Uterus (tissue), 2 donors: ENCODE data around the gene TWNK.

ENCODE experiments used
- CTCF ChIP-seq, 4 experiments: fragments of 200-600 bp in 2 of 4; fragments of 450-650 bp in 2 of 4; sonication (generic) in 2 of 4; IDR thresholded peaks; one replicate each; pipeline ENCODE4 v1.5.1; 2016 to 2019; ENCODE audit warnings: antibody characterized with exemption in 4 of 4, mild to moderate bottlenecking in 2 of 4, moderate library complexity in 1 of 4
- POLR2A ChIP-seq, 2 donors: fragments of 450-650 bp; IDR thresholded peaks; one replicate each; pipeline ENCODE4 v1.6.1; 2016; ENCODE audit warnings: antibody characterized with exemption in 2 of 2, mild to moderate bottlenecking in 1 of 2, moderate library complexity in 1 of 2

- no peak for TF ChIP-seq CTCF (IDR thresholded peaks at IDR 0.05)
- TF ChIP-seq POLR2A (IDR thresholded peaks at IDR 0.05): no peak
These were observed 823 bp downstream of the TWNK start for GRCh38 chr10:100988166-100988565.
